ENCODE data around the gene PNPLA8.

The PNPLA8 gene

DNA sequence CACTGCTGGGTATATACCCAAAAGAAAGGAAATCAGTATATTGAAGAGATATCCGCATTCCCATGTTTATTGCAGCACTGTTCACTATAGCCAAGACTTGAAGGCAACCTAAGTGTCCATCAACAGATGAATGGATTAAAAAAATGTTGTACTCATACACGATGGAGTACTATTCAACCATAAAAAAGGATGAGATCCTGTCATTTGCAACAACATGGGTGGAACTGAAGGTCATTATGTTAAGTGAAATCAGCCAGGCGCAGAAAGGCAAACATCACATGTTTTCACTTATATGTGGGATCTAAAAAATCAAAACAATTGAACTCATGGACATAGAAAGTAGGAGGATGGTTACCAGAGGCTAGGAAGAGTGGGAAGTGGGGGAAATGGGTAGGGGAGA lies 89.0 kb downstream of the PNPLA8 start:
- in situ Hi-C loops (cut with HindIII; ENCODE audit: low sequenced_read_pairs), result no loop called here

GRCh38 chr7:108434010-108434409 lies 91.9 kb downstream of the PNPLA8 start:
- TF ChIP-seq, protein P1, sequence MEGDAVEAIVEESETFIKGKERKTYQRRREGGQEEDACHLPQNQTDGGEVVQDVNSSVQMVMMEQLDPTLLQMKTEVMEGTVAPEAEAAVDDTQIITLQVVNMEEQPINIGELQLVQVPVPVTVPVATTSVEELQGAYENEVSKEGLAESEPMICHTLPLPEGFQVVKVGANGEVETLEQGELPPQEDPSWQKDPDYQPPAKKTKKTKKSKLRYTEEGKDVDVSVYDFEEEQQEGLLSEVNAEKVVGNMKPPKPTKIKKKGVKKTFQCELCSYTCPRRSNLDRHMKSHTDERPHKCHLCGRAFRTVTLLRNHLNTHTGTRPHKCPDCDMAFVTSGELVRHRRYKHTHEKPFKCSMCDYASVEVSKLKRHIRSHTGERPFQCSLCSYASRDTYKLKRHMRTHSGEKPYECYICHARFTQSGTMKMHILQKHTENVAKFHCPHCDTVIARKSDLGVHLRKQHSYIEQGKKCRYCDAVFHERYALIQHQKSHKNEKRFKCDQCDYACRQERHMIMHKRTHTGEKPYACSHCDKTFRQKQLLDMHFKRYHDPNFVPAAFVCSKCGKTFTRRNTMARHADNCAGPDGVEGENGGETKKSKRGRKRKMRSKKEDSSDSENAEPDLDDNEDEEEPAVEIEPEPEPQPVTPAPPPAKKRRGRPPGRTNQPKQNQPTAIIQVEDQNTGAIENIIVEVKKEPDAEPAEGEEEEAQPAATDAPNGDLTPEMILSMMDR (IDR thresholded peaks at IDR 0.05; ENCODE audit: low read depth, low read length), result no peak
- DNase-seq (ENCODE audit: low read depth, low spot score), result no peak
- H3K4me3 ChIP-seq (ENCODE audit: low read depth, low read length), result no peak overlapping the region
- in situ Hi-C loops (cut with HindIII; ENCODE audit: low sequenced_read_pairs), result no loop called here

More for the DNA sequence above, 89.0 kb downstream of the PNPLA8 start:
- DNase-seq (ENCODE audit: low read depth, low spot score), result no peak
- no peak overlapping the region for H3K4me3 ChIP-seq (ENCODE audit: low read depth, low read length)
- TF ChIP-seq, protein P1 (IDR thresholded peaks at IDR 0.05; ENCODE audit: low read depth, low read length), result no peak

DNA sequence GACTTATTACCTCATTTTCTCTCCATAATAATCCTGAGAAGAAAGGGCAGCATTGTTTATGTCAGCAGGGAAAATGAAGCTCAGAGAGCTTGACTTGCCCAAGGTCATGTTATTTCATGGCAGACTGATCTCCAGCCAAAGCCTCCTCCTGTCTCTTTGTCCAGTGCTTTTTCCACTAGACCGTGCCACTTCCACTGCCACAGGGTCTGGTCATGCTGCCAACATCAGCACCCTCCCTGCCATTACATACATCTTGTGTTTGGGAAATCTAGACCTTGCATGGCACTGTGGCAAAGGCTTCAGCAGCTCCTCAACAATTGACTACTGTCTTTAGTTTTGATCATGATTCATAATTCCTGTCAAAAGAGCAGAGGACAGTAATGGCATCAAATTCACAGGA lies 94.8 kb downstream of the PNPLA8 start:
- in situ Hi-C loops (cut with HindIII; ENCODE audit: low sequenced_read_pairs), result no loop called here
- TF ChIP-seq, protein P1 (IDR thresholded peaks at IDR 0.05; ENCODE audit: low read depth, low read length), result no peak
- H3K4me3 ChIP-seq (ENCODE audit: low read depth, low read length), result no peak overlapping the region
- no peak for DNase-seq (ENCODE audit: low read depth, low spot score)

GRCh38 chr7:108430664-108431063 lies 95.3 kb downstream of the PNPLA8 start:
- in situ Hi-C loops (cut with HindIII; ENCODE audit: low sequenced_read_pairs), result no loop called here
- TF ChIP-seq, protein P1 (IDR thresholded peaks at IDR 0.05; ENCODE audit: low read depth, low read length), result no peak
- H3K4me3 ChIP-seq (ENCODE audit: low read depth, low read length), result no peak overlapping the region
- DNase-seq (ENCODE audit: low read depth, low spot score), result no peak

DNA sequence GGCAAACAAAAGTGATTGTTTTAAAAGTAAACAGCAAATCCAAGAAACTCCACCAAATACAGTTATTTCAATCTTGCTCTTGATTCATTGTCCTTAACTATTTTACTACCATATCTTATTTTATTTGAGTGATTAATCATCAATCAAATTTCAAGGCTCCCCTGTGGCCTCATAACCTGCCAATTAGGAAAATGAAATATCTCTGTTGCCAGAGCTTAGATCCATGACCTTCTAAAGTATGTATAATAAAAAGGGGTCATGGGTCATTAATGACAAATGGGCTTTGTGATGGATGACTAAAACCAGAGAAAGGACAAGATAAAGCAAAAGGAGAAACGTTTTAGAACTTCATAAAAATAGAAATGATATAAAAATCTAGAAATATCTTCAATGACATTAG lies 98.2 kb downstream of the PNPLA8 start:
- TF ChIP-seq, protein P1 (IDR thresholded peaks at IDR 0.05; ENCODE audit: low read depth, low read length), result no peak
- in situ Hi-C loops (cut with HindIII; ENCODE audit: low sequenced_read_pairs), result no loop called here
- no peak for DNase-seq (ENCODE audit: low read depth, low spot score)
- no peak overlapping the region for H3K4me3 ChIP-seq (ENCODE audit: low read depth, low read length)

DNA sequence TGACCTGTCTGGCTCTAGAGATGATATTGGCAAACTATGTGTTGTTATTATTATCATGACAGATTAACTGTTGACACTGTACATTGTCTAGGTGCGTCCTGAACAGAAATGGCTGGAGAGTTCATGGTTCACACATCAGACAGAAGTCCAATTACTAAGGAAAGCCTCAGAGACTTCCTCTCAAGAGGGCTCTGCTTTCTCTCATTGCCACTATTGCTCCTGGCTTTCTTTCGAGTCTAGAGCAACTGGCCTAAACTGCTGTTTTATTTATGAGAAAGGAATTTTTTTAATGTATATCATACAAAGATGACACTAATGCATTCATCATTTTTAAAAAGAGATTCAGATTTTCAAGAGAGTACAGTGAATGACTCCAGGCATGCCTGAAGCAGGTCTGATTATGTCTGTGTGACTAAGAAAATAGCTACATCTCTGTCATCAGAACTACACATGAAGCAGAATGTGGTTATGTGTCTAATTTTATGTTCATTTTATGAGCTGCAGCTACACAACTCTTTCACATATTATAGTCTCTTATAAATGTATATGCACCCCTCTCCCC lies 100.1 kb downstream of the PNPLA8 start:
- TF ChIP-seq, protein P1 (IDR thresholded peaks at IDR 0.05; ENCODE audit: low read depth, low read length), result no peak
- in situ Hi-C loops (cut with HindIII; ENCODE audit: low sequenced_read_pairs), result no loop called here
- no peak for DNase-seq (ENCODE audit: low read depth, low spot score)
- no peak overlapping the region for H3K4me3 ChIP-seq (ENCODE audit: low read depth, low read length)

DNA sequence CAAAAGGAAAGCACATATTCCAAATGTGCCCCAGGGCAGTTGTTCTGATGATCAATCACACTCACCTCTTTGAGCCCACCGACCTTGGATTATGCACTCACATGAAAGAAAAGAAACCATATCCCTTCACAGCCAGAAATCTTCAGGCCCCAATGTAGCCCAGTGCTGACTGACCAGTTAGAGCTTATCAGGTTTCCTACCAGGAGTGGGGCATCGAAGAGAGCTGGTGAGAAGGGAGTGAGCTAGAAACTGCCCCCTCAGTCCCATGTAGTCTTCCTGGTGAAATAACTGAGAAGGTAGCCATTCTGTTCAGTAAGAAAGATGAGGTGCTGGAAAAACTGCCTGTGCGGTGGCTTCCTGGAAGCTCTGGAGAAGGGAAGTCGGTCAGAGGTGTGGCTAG lies 101.9 kb downstream of the PNPLA8 start:
- no peak for DNase-seq (ENCODE audit: low read depth, low spot score)
- H3K4me3 ChIP-seq (ENCODE audit: low read depth, low read length), result no peak overlapping the region
- TF ChIP-seq, protein P1 (IDR thresholded peaks at IDR 0.05; ENCODE audit: low read depth, low read length), result no peak
- in situ Hi-C loops (cut with HindIII; ENCODE audit: low sequenced_read_pairs), result no loop called here

Measured in astrocyte of the spinal cord (primary cell).